Smooth muscle cell (in vitro differentiated cells): ENCODE results near the gene AOPEP. TPM values are rescaled to one million over a fixed set of nuclear protein-coding genes. Genes with fewer than 3 reads are reported as not detected.
A peak's percentile ranks its signal among the peaks of the same experiment; 100 is the strongest.

Source experiments
- DNase-seq: peaks from one replicate; lab custom pipeline; 2025; ENCODE audit not compliant: unreplicated experiment; lab: John Stamatoyannopoulos, UW
- H2AFZ ChIP-seq: fragments of 200-600 bp; sonication (generic); 2 replicates; pipeline ENCODE4 v1.6.0; 2016; ENCODE audit warnings: antibody characterized with exemption, low read depth, mild to moderate bottlenecking
- H3F3A ChIP-seq: fragments of 200-600 bp; sonication (generic); 2 replicates; pipeline ENCODE4 v1.6.0; 2017; ENCODE audit warnings: antibody characterized with exemption, low read depth
- H3K27ac ChIP-seq: fragments of 200-600 bp; sonication (generic); 2 replicates; pipeline ENCODE4 v1.5.1; 2016; ENCODE audit warnings: low read depth, mild to moderate bottlenecking
- H3K27me3 ChIP-seq: fragments of 200-600 bp; sonication (generic); 2 replicates; pipeline ENCODE4 v1.6.1; 2016; ENCODE audit warnings: low read depth, mild to moderate bottlenecking
- H3K36me3 ChIP-seq: fragments of 200-600 bp; sonication (generic); 2 replicates; pipeline ENCODE4 v1.5.1; 2016; ENCODE audit warnings: low read depth
- H3K4me1 ChIP-seq: fragments of 200-600 bp; sonication (generic); 2 replicates; pipeline ENCODE4 v1.5.1; 2016; ENCODE audit warnings: low read depth
- H3K4me2 ChIP-seq: fragments of 200-600 bp; sonication (generic); 2 replicates; pipeline ENCODE4 v1.6.0; 2016; ENCODE audit warnings: mild to moderate bottlenecking
- H3K4me3 ChIP-seq: fragments of 200-600 bp; sonication (generic); 2 replicates; pipeline ENCODE4 v1.5.1; 2016; ENCODE audit warnings: mild to moderate bottlenecking
- H3K79me2 ChIP-seq: fragments of 200-600 bp; sonication (generic); 2 replicates; pipeline ENCODE4 v1.6.0; 2016; ENCODE audit warnings: low read depth, mild to moderate bottlenecking
- H3K9ac ChIP-seq: fragments of 200-600 bp; sonication (generic); 2 replicates; pipeline ENCODE4 v1.6.0; 2016; ENCODE audit warnings: low read depth
- H3K9me3 ChIP-seq: fragments of 200-600 bp; sonication (generic); replicated peaks from 2 replicates; pipeline ENCODE4 v1.5.1; 2016; ENCODE audit warnings: low read depth
- H4K20me1 ChIP-seq: fragments of 200-600 bp; sonication (generic); 2 replicates; pipeline ENCODE4 v1.6.0; 2016; ENCODE audit warnings: low read depth
- WGBS: methylation state at CpG from one replicate; pipeline ENCODE4 v1.1.7; 2016; ENCODE audit warnings: low lambda C conversion rate; 5-methylcytosine and 5-hydroxymethylcytosine counted together
- polyA plus RNA-seq: library from polyadenylated mRNA; unstranded; fragments of >200 nt; fragmentation: Nextera tagmentation; extraction: Ambion mirVana; gene quantifications from 2 replicates; pipeline ENCODE4 v1.2.1, GENCODE V29; 2016
- total RNA-seq: library from RNA; depleted of rRNA; stranded (reverse); fragments of >200 nt; gene quantifications from 2 replicates; pipeline ENCODE4 v1.2.3, GENCODE V29; 2014
- TF ChIP-seq, protein P1 (sequence below): fragments of 200-600 bp; sonication (generic); IDR thresholded peaks from 2 replicates; pipeline ENCODE4 v1.5.1; 2017; ENCODE audit warnings: borderline replicate concordance, mild to moderate bottlenecking, antibody characterized with exemption; ENCODE audit not compliant: insufficient read depth, poor library complexity, severe bottlenecking

Gene AOPEP
- total and polyA plus RNA-seq, 2 experiments from 2014 or later, result 52.7 to 94.9 TPM

DNA sequence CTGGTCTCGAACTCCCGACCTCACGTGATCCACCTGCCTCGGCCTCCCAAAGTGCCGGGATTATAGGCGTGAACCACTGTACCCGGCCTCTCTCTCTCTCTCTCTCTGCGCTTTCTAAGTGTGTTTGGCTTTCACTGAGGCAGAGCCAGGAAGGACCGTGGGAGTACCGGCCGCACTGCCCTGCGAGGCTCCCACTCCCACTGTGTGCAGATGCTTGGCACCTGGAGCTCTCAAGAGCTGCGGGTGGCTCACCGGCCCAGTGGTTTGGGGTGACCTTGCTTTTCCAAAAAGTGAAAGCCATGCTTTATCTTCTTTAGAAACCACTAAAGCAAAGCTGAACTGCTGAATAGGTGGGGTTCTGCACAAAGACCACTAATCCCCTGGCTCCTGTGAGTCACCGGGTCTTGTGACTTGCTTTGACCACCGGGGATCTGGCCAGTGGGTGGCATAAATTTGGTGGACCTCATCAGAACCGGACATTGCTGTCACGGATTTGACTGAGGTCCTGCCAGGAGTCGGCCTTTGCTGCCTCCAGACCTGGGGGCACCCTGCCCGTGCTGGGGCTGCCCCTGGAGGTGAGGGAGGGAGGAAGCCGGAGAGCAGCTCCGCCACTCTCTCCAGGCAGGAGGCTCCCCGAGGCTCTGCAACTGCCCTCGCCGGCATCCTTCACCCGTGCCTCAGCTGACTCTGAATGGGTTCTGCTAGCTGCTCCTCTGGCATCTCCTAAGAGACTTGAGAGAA lies 362.1 kb downstream of the AOPEP start:
- H4K20me1 ChIP-seq, result peaks cover 50% of the 10 kb centered on the region
- TF ChIP-seq, protein P1, sequence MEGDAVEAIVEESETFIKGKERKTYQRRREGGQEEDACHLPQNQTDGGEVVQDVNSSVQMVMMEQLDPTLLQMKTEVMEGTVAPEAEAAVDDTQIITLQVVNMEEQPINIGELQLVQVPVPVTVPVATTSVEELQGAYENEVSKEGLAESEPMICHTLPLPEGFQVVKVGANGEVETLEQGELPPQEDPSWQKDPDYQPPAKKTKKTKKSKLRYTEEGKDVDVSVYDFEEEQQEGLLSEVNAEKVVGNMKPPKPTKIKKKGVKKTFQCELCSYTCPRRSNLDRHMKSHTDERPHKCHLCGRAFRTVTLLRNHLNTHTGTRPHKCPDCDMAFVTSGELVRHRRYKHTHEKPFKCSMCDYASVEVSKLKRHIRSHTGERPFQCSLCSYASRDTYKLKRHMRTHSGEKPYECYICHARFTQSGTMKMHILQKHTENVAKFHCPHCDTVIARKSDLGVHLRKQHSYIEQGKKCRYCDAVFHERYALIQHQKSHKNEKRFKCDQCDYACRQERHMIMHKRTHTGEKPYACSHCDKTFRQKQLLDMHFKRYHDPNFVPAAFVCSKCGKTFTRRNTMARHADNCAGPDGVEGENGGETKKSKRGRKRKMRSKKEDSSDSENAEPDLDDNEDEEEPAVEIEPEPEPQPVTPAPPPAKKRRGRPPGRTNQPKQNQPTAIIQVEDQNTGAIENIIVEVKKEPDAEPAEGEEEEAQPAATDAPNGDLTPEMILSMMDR, result no peak
- H3K36me3 ChIP-seq, result no peaks in the 10 kb centered on the region
- 65% methylated on average over 25 of the region's 26 CpGs for WGBS
- H3F3A ChIP-seq, result peaks cover 54% of the 10 kb centered on the region
- H2AFZ ChIP-seq, result no peak overlapping the region
- no peak for DNase-seq
- H3K9ac ChIP-seq, result peak overlapping the region; percentile 13
- H3K4me2 ChIP-seq, result peak overlapping the region; percentile 29
- no peaks in the 10 kb centered on the region for H3K27me3 ChIP-seq
- H3K9me3 ChIP-seq, result no peaks in the 10 kb centered on the region
- peaks cover 20% of the 10 kb centered on the region for H3K79me2 ChIP-seq
- H3K27ac ChIP-seq, result peak overlapping the region; percentile 95
- H3K4me3 ChIP-seq, result no peak overlapping the region
- H3K4me1 ChIP-seq, result peaks cover 51% of the 10 kb centered on the region

DNA sequence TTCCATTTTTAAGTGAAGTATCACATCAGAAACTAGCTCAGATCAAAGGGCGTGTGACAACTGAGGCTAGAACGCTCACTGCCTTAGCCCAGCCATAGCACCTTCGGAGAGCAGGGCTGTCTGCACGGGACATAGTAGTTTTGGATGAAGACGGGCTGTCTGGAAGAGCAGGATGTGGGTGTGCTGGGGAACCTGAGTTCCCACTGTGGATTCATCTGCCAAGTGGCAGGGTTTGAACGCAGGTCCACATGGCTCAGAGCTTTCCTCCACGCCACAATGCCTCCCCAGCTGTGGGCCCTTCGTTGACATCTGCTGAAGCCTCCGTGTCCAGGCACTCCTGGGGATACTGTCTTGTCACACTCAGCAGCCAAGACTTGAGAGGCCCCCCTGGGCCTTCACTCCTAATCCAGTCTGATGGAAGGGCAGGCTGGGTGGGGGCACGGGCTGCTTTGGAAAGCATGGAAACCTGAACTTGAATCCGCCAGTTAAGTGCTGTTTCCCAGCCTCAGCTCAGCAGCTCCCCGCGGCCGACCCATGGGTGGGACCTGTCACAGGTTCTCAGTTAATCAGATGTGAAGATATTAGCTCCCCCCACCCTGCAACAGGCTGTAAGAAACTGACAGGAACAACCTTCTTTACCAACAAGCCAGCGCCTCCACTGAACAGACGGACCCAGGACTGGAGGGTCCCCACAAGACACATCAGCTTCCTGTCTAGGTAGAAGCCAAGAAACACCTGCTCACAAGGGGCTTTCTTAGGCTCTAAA lies 362.9 kb downstream of the AOPEP start:
- Histone ChIP-seq H3F3A (peaks cover 56% of the 10 kb centered on the region), H4K20me1 (peaks cover 42% of the 10 kb centered on the region), H3K4me2 (no peak overlapping the region), H3K9me3 (no peaks in the 10 kb centered on the region), H3K27me3 (no peaks in the 10 kb centered on the region), H3K9ac (peak overlapping the region; percentile 13), H2AFZ (no peak overlapping the region), H3K4me3 (no peak overlapping the region), H3K36me3 (no peaks in the 10 kb centered on the region), H3K27ac (peak overlapping the region; percentile 95), H3K4me1 (peaks cover 51% of the 10 kb centered on the region), H3K79me2 (peaks cover 12% of the 10 kb centered on the region)
- TF ChIP-seq, protein P1, result no peak
- WGBS, result 83% methylated on average over 16 of the region's 16 CpGs
- DNase-seq, result no peak

DNA sequence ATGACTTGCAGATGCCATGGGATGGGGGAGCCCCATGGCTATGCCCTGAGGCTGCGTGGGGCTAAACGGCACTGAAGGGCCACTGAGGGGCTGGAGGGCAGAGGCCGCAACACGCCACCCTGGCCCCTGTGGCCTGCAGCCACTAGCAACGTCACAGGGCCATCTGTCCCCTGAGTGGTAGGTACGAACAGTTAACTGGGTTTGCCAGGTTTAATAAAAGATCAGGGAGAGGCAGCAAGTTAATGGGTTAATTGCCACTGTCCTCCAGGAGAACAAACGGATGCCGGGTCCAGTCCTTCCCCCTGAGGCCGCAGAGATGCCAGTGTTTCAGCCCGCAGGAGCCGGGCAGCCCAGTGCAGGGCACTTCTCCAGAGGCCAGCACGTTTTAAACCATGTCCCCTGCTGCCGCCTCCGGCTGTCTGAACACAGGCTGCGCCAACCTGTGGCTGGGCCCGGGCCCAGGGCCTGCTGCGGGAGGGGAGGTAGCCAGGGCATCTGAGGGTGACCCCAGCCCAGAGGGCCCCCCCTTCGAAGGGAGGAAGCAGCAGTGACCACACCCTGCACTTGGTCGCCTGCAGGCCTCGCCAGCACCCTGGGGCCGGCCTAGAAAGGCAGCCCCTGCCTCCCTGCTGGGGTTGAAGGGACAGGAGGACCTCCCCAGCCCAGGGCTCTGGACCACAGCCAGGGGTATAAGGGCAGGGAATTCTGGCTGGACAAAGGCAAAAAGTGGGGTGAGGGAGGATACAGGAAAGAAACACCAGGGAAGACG lies 363.7 kb downstream of the AOPEP start:
- peak overlapping the region; percentile 76 for H3K4me2 ChIP-seq
- peaks cover 9% of the 10 kb centered on the region for H3K79me2 ChIP-seq
- H3K4me3 ChIP-seq, result no peak overlapping the region
- H3K9ac ChIP-seq, result peak overlapping the region; percentile 75
- no peaks in the 10 kb centered on the region for H3K36me3 ChIP-seq
- no peak for DNase-seq
- H3K27ac ChIP-seq, result peak overlapping the region; percentile 95
- H3K9me3 ChIP-seq, result no peaks in the 10 kb centered on the region
- WGBS, result 70% methylated on average over 22 of the region's 22 CpGs
- TF ChIP-seq, protein P1, result no peak
- H3K4me1 ChIP-seq, result peaks cover 51% of the 10 kb centered on the region
- no peak overlapping the region for H2AFZ ChIP-seq
- peaks cover 34% of the 10 kb centered on the region for H4K20me1 ChIP-seq
- peaks cover 55% of the 10 kb centered on the region for H3F3A ChIP-seq
- H3K27me3 ChIP-seq, result no peaks in the 10 kb centered on the region
